Fibroblast of lung (primary cell): ENCODE data around the gene STARD9.
"Not testable (repeated sequence)": the region's sequence is repeated elsewhere in the genome, so short reads cannot be mapped to it uniquely, and the experiment has no call there.

Experiments
- CTCF ChIP-seq, 2 donors: IDR thresholded peaks in 1 of 2; conservative IDR thresholded peaks in 1 of 2; 1 replicate in 1 of 2; 2 replicates in 1 of 2; pipeline ENCODE4 v1.5.1; 2011 to 2012; ENCODE audit warnings: low read length in 2 of 2, control low read depth in 1 of 2, inconsistent platforms in 1 of 2, low read depth in 1 of 2, mild to moderate bottlenecking in 1 of 2
- EZH2 ChIP-seq: IDR thresholded peaks from 2 replicates; pipeline ENCODE4 v1.5.1; 2012; ENCODE audit warnings: low read length, control low read depth, mild to moderate bottlenecking; ENCODE audit errors: missing control alignments

- not testable (repeated sequence) for TF ChIP-seq CTCF (conservative IDR thresholded peaks at IDR 0.05 in 1 of 2, IDR thresholded peaks at IDR 0.05 in 1 of 2; ENCODE audit: low read depth in 1 of 2, low read length in 2 of 2); EZH2
Measured at GRCh38 chr15:42601316-42601715, 25.9 kb downstream of the STARD9 start.
